GM23248 (cell line): ENCODE measurements around the gene ZMIZ1. TPM values are rescaled to one million over a fixed set of nuclear protein-coding genes. Genes with fewer than 3 reads are reported as not detected.

Experiments
- DNase-seq: peaks from one replicate; pipeline ENCODE4 v3.0.0-alpha.2; 2015
- H2AFZ ChIP-seq: fragments of 200-600 bp; sonication (generic); 2 replicates; pipeline ENCODE4 v1.6.1; 2016; ENCODE audit warnings: antibody characterized with exemption
- H3F3A ChIP-seq: fragments of 200-600 bp; sonication (generic); 2 replicates; pipeline ENCODE4 v1.6.1; 2016; ENCODE audit warnings: mild to moderate bottlenecking, antibody characterized with exemption, mixed run types; ENCODE audit not compliant: insufficient read depth
- H3K27ac ChIP-seq: fragments of 200-600 bp; sonication (generic); 2 replicates; pipeline ENCODE4 v1.5.1; 2016; ENCODE audit warnings: mild to moderate bottlenecking
- H3K27me3 ChIP-seq: fragments of 200-600 bp; sonication (generic); replicated peaks from 2 replicates; pipeline ENCODE4 v1.6.1; 2016; ENCODE audit warnings: mild to moderate bottlenecking; ENCODE audit not compliant: insufficient read depth
- H3K36me3 ChIP-seq: fragments of 200-600 bp; sonication (generic); 2 replicates; pipeline ENCODE4 v1.6.1; 2016; ENCODE audit warnings: low read depth, mild to moderate bottlenecking
- H3K4me1 ChIP-seq: fragments of 200-600 bp; sonication (generic); 2 replicates; pipeline ENCODE4 v1.6.1; 2016; ENCODE audit warnings: mild to moderate bottlenecking; ENCODE audit not compliant: insufficient read depth
- H3K4me2 ChIP-seq: fragments of 200-600 bp; sonication (generic); one replicate; pipeline ENCODE4 v1.6.1; 2016; ENCODE audit warnings: mild to moderate bottlenecking; ENCODE audit not compliant: unreplicated experiment
- H3K4me3 ChIP-seq: fragments of 200-600 bp; sonication (generic); 2 replicates; pipeline ENCODE4 v1.5.1; 2016; ENCODE audit warnings: mild to moderate bottlenecking
- H3K79me2 ChIP-seq: fragments of 200-600 bp; sonication (generic); 2 replicates; pipeline ENCODE4 v1.6.1; 2016; ENCODE audit warnings: mild to moderate bottlenecking; ENCODE audit not compliant: insufficient read depth
- H3K9ac ChIP-seq: fragments of 200-600 bp; sonication (generic); 2 replicates; pipeline ENCODE4 v1.6.1; 2016; ENCODE audit warnings: mild to moderate bottlenecking
- H3K9me2 ChIP-seq: fragments of 200-600 bp; sonication (generic); 2 replicates; pipeline ENCODE4 v1.6.1; 2016; ENCODE audit warnings: mixed run types, mild to moderate bottlenecking, moderate library complexity; ENCODE audit not compliant: insufficient read depth
- H3K9me3 ChIP-seq: fragments of 200-600 bp; sonication (generic); one replicate; pipeline ENCODE4 v1.6.1; 2017; ENCODE audit warnings: low read depth
- H4K20me1 ChIP-seq: fragments of 200-600 bp; sonication (generic); 2 replicates; pipeline ENCODE4 v1.6.0; 2016; ENCODE audit not compliant: insufficient read depth
- EZH2 ChIP-seq: fragments of 200-600 bp; sonication (generic); IDR thresholded peaks from 2 replicates; pipeline ENCODE4 v1.6.1; 2018; ENCODE audit warnings: antibody characterized with exemption, mild to moderate bottlenecking; ENCODE audit not compliant: insufficient read depth, poor library complexity, severe bottlenecking
- EZH2phosphoT487 ChIP-seq: fragments of 200-600 bp; sonication (generic); IDR thresholded peaks from 2 replicates; pipeline ENCODE4 v1.6.1; 2018; ENCODE audit warnings: antibody characterized with exemption, moderate library complexity, mild to moderate bottlenecking, low read depth; ENCODE audit not compliant: insufficient read depth
- WGBS, 2 experiments: methylation state at CpG; one replicate each; pipeline ENCODE4 v1.1.6; 2015 to 2017; ENCODE audit warnings: low lambda C conversion rate in 2 of 2, low coverage in 1 of 2; ENCODE audit errors: missing lambda C conversion rate in 2 of 2; 5-methylcytosine and 5-hydroxymethylcytosine counted together
- in situ Hi-C: fragments of 300-500 bp; cut with MboI; formaldehyde crosslinking; loops from 2 replicates; pipeline ENCODE4 v1.15.0; 2020
- polyA plus RNA-seq: library from polyadenylated mRNA; unstranded; fragments of >200 nt; fragmentation: Nextera tagmentation; extraction: Ambion mirVana; gene quantifications from 2 replicates; pipeline ENCODE4 v1.2.1, GENCODE V29; 2016
- total RNA-seq: library from RNA; depleted of rRNA; stranded (reverse); fragments of >200 nt; shearing (Covaris generic); gene quantifications from 2 replicates; pipeline ENCODE4 v1.2.3, GENCODE V29; 2014

ZMIZ1 gene
- total and polyA plus RNA-seq, 2 experiments from 2014 or later: 21.9 to 28.4 TPM

GRCh38 chr10:79311581-79312407, 243.0 kb downstream of the ZMIZ1 start:
- H3K9me2 ChIP-seq: no peaks in the 10 kb centered on the region
- H2AFZ ChIP-seq: no peak overlapping the region
- H3K79me2 ChIP-seq: no peaks in the 10 kb centered on the region
- TF ChIP-seq EZH2 (no peak), EZH2phosphoT487 (no peak)
- peaks cover 5% of the 10 kb centered on the region for H3K4me1 ChIP-seq
- H3K27me3 ChIP-seq: no peaks in the 10 kb centered on the region
- H3K27ac ChIP-seq: no peak overlapping the region
- H3K9me3 ChIP-seq: no peaks in the 10 kb centered on the region
- H3K4me2 ChIP-seq: no peak overlapping the region
- 84 to 90% methylated on average over 12 to 13 of the region's 15 CpGs for WGBS, 2 experiments
- H3F3A ChIP-seq: peaks cover 28% of the 10 kb centered on the region
- no peak for DNase-seq
- in situ Hi-C loops: no loop called here
- H3K9ac ChIP-seq: no peak overlapping the region
- peaks cover 36% of the 10 kb centered on the region; the same call in 1 of the 2 replicates for H3K36me3 ChIP-seq
- H4K20me1 ChIP-seq: no peaks in the 10 kb centered on the region
- H3K4me3 ChIP-seq: no peak overlapping the region

- H3K4me2 ChIP-seq: no peak overlapping the region
- peaks cover 36% of the 10 kb centered on the region for H3F3A ChIP-seq
- H3K4me1 ChIP-seq: peaks cover 13% of the 10 kb centered on the region
- WGBS, 2 experiments: 92 to 93% methylated on average over 21 to 22 of the region's 22 CpGs
- no peaks in the 10 kb centered on the region for H4K20me1 ChIP-seq
- no peak overlapping the region for H3K9ac ChIP-seq
- in situ Hi-C loops: no loop called here
- TF ChIP-seq EZH2 (no peak), EZH2phosphoT487 (no peak)
- no peak overlapping the region for H3K27ac ChIP-seq
- no peaks in the 10 kb centered on the region for H3K9me2 ChIP-seq
- H3K79me2 ChIP-seq: no peaks in the 10 kb centered on the region
- H3K27me3 ChIP-seq: no peaks in the 10 kb centered on the region
- H2AFZ ChIP-seq: no peak overlapping the region
- no peak for DNase-seq
- no peak overlapping the region for H3K4me3 ChIP-seq
- H3K36me3 ChIP-seq: peaks cover 36% of the 10 kb centered on the region; the same call in 1 of the 2 replicates
- no peaks in the 10 kb centered on the region for H3K9me3 ChIP-seq
These were observed 243.9 kb downstream of the ZMIZ1 start for GRCh38 chr10:79312601-79313187.

GRCh38 chr10:79313320-79313719, 244.6 kb downstream of the ZMIZ1 start:
- Histone ChIP-seq H3F3A (peaks cover 42% of the 10 kb centered on the region), H3K4me3 (no peak overlapping the region), H3K9me2 (no peaks in the 10 kb centered on the region), H3K79me2 (no peaks in the 10 kb centered on the region), H3K36me3 (peaks cover 30% of the 10 kb centered on the region; the same call in 1 of the 2 replicates), H3K4me2 (no peak overlapping the region), H3K27ac (no peak overlapping the region), H3K9ac (no peak overlapping the region), H2AFZ (no peak overlapping the region), H3K27me3 (no peaks in the 10 kb centered on the region), H3K9me3 (no peaks in the 10 kb centered on the region), H3K4me1 (peaks cover 19% of the 10 kb centered on the region), H4K20me1 (no peaks in the 10 kb centered on the region)
- in situ Hi-C loops: no loop called here
- DNase-seq: no peak
- no peak for TF ChIP-seq EZH2
- no peak for TF ChIP-seq EZH2phosphoT487
- WGBS, 2 experiments: 85 to 93% methylated on average over 8 of the region's 8 CpGs

GRCh38 chr10:79313911-79314439, 245.2 kb downstream of the ZMIZ1 start:
- Histone ChIP-seq H3F3A (peaks cover 49% of the 10 kb centered on the region), H3K27ac (no peak overlapping the region), H3K9ac (no peak overlapping the region), H3K9me3 (no peaks in the 10 kb centered on the region), H2AFZ (no peak overlapping the region), H3K4me2 (no peak overlapping the region), H3K9me2 (no peaks in the 10 kb centered on the region), H3K27me3 (no peaks in the 10 kb centered on the region), H3K4me3 (no peak overlapping the region), H3K36me3 (peaks cover 26% of the 10 kb centered on the region; the same call in 1 of the 2 replicates), H4K20me1 (no peaks in the 10 kb centered on the region), H3K4me1 (peaks cover 24% of the 10 kb centered on the region), H3K79me2 (no peaks in the 10 kb centered on the region)
- no peak for DNase-seq
- TF ChIP-seq EZH2 (no peak), EZH2phosphoT487 (no peak)
- in situ Hi-C loops: no loop called here
- WGBS, 2 experiments: 90 to 92% methylated on average over 11 of the region's 11 CpGs
